HG03025 (cell line): ENCODE data around the gene GNL2.
"Not testable (repeated sequence)": the region's sequence is repeated elsewhere in the genome, so short reads cannot be mapped to it uniquely, and the experiment has no call there.

ENCODE experiments used
- ATAC-seq: cut with Tn5 transposase; IDR thresholded peaks from one replicate; pipeline ENCODE4 v1.9.1; 2021; ENCODE audit warnings: mild to moderate bottlenecking, moderate library complexity; ENCODE audit not compliant: unreplicated experiment, low FRiP score

The GNL2 gene

GRCh38 chr1:37560401-37561132 is 35.2 kb downstream of the GNL2 start:
- ATAC-seq: no peak

- ATAC-seq: not testable (repeated sequence)
These were observed 35.8 kb downstream of the GNL2 start for GRCh38 chr1:37559957-37560379.

GRCh38 chr1:37559080-37559479 is 36.7 kb downstream of the GNL2 start:
- ATAC-seq: no peak

- no peak for ATAC-seq
These were observed 37.3 kb downstream of the GNL2 start for GRCh38 chr1:37558411-37558810.

- no peak for ATAC-seq
These were observed 38.3 kb downstream of the GNL2 start for GRCh38 chr1:37557402-37557801.

GRCh38 chr1:37556712-37557196 is 39.0 kb downstream of the GNL2 start, which contains the start of gene DNALI1:
TSS of gene DNALI1 (plus strand) at chr1:37556940. CDS start at chr1:37556995, 55 bp downstream.
- no peak for ATAC-seq

GRCh38 chr1:37553927-37554808 is 41.6 kb downstream of the GNL2 start, which contains the start of gene SNIP1:
TSS of gene SNIP1 (minus strand) at chr1:37554293. CDS start at chr1:37554229, 64 bp downstream.
- peak; percentile 62 for ATAC-seq

GRCh38 chr1:37553598-37553926 is 42.2 kb downstream of the GNL2 start:
- ATAC-seq: peak; percentile 30

- no peak for ATAC-seq
These were observed 46.4 kb downstream of the GNL2 start for GRCh38 chr1:37549341-37549740.

- no peak for ATAC-seq
These were observed 50.7 kb downstream of the GNL2 start for GRCh38 chr1:37545019-37545418.

GRCh38 chr1:37544530-37544929 is 51.2 kb downstream of the GNL2 start:
- no peak for ATAC-seq

- ATAC-seq: no peak
These were observed 55.5 kb downstream of the GNL2 start for GRCh38 chr1:37540036-37540785.

GRCh38 chr1:37539154-37539553 is 56.6 kb downstream of the GNL2 start:
- ATAC-seq: not testable (repeated sequence)

- no peak for ATAC-seq
These were observed 58.4 kb downstream of the GNL2 start for GRCh38 chr1:37537378-37537777.

GRCh38 chr1:37533317-37534093 is 62.2 kb downstream of the GNL2 start:
- no peak for ATAC-seq

GRCh38 chr1:37532418-37533156 is 63.1 kb downstream of the GNL2 start:
- ATAC-seq: not testable (repeated sequence)

- not testable (repeated sequence) for ATAC-seq
These were observed 65.8 kb downstream of the GNL2 start for GRCh38 chr1:37529888-37530287.

GRCh38 chr1:37519613-37520012 is 76.1 kb downstream of the GNL2 start:
- ATAC-seq: no peak

GRCh38 chr1:37518929-37519328 is 76.8 kb downstream of the GNL2 start:
- ATAC-seq: not testable (repeated sequence)
